Measurements from ENCODE around the gene PI4KB. TPM values are rescaled to one million over a fixed set of nuclear protein-coding genes. Genes with fewer than 3 reads are reported as not detected.

PI4KB gene
- total RNA-seq, 4 donors from 2014 or later = 93.1 to 110 (median 107) TPM

GRCh38 chr1:151292207-151293030, 34.8 kb downstream of the PI4KB start:
- H3K36me3 ChIP-seq = peaks cover 85 to 94% of the 10 kb centered on the region in 2 donors
- H3K27ac ChIP-seq = peak overlapping the region in 1 of 3 donors; percentile 43
- DNase-seq = no peak
- H3K4me1 ChIP-seq = peaks cover 0 to 3% of the 10 kb centered on the region in 2 donors
- H3K27me3 ChIP-seq = no peaks in the 10 kb centered on the region
- H3K9me3 ChIP-seq = no peaks in the 10 kb centered on the region
- WGBS, 2 donors = 89 to 90% methylated on average over 12 to 13 of the region's 13 CpGs
- TF ChIP-seq POLR2A (IDR thresholded peaks at IDR 0.05) = no peak
- TF ChIP-seq CTCF (IDR thresholded peaks at IDR 0.05) = no peak
- intact Hi-C loops (cut with DNase I) = no loop called here
- H3K4me3 ChIP-seq (replicated peaks in 1 of 3) = no peak overlapping the region

GRCh38 chr1:151290709-151291303, 36.4 kb downstream of the PI4KB start:
- intact Hi-C loops (cut with DNase I) = no loop called here
- Histone ChIP-seq H3K36me3 (peaks cover 83 to 93% of the 10 kb centered on the region in 2 donors), H3K4me1 (peaks cover 0 to 3% of the 10 kb centered on the region in 2 donors), H3K9me3 (no peaks in the 10 kb centered on the region), H3K27ac (peak overlapping the region in 1 of 3 donors; percentile 43), H3K27me3 (no peaks in the 10 kb centered on the region), H3K4me3 (replicated peaks in 1 of 3) (no peak overlapping the region)
- 88 to 93% methylated on average over 13 to 16 of the region's 19 CpGs for WGBS, 2 donors
- no peak for DNase-seq
- TF ChIP-seq POLR2A (IDR thresholded peaks at IDR 0.05) (no peak), CTCF (IDR thresholded peaks at IDR 0.05) (no peak)

DNA sequence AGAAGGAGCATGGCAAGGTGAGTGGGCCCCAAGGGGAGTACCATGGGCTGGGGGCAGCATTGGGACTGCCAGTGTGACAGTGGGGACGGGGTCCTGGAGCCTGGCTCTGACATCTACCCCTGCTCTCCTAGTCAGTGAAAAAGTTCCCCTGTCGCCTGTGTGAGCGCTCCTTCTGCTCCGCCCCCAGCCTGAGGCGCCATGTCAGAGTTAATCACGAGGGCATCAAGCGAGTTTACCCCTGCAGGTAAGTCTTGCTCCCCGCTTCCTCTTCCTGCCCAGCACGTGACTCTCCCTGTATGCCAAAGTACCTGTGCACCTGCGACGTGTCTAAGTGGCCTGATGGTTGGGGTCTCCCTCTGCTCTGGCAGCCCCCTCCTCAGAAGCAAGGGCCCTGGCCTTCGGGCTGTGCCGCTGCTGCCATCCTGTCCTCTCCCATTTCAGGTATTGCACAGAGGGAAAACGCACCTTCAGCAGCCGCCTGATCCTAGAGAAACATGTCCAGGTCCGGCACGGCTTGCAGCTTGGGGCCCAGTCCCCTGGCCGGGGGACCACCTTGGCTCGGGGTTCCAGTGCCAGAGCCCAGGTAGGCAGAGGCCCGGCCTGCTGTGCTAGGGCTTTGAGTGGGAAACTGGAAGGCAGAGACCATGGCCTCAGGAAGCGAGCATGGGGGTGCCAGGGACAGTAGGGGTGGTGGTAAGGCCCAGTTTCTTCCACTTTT, 37.1 kb downstream of the PI4KB start:
- H3K9me3 ChIP-seq = no peaks in the 10 kb centered on the region
- WGBS, 2 donors = 93 to 95% methylated on average over 16 to 20 of the region's 21 CpGs
- DNase-seq = no peak
- no peak overlapping the region for H3K4me3 ChIP-seq (replicated peaks in 1 of 3)
- TF ChIP-seq POLR2A (IDR thresholded peaks at IDR 0.05) = peak in 1 of 2 donors; percentile 8
- no peak for TF ChIP-seq CTCF (IDR thresholded peaks at IDR 0.05)
- H3K27me3 ChIP-seq = no peaks in the 10 kb centered on the region
- intact Hi-C loops (cut with DNase I) = no loop called here
- peaks cover 0 to 3% of the 10 kb centered on the region in 2 donors for H3K4me1 ChIP-seq
- no peak overlapping the region for H3K27ac ChIP-seq
- H3K36me3 ChIP-seq = peaks cover 77 to 87% of the 10 kb centered on the region in 2 donors

DNA sequence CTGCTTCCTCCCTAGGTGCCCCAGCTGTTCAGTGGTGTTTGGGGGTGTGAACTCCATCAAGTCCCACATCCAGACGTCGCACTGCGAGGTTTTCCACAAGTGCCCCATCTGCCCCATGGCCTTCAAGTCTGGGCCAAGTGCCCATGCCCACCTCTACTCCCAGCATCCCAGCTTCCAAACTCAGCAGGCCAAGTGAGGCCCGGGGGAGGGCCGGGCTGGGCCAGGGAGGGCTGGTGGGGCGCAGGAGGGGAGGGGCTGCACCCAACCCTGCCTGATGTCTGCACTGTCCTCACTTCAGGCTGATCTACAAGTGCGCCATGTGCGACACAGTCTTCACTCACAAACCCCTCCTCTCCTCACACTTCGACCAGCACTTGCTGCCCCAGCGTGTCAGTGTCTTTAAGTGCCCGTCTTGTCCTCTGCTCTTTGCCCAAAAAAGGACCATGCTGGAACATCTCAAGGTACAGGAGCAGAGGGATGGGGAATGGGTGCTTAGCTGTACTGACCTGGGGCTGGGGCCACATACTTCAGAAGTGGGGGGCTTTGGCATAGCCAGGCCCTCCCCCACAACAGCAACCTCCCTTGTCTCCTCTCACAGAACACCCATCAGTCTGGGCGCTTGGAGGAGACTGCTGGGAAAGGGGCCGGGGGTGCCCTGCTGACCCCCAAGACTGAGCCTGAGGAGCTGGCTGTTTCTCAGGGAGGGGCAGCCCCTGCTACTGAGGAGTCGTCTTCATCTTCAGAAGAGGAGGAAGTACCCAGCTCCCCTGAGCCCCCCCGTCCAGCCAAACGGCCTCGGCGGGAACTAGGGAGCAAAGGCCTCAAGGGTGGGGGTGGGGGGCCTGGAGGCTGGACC, 37.9 kb downstream of the PI4KB start:
- Histone ChIP-seq H3K9me3 (no peaks in the 10 kb centered on the region), H3K36me3 (peaks cover 72 to 78% of the 10 kb centered on the region in 2 donors), H3K27ac (no peak overlapping the region), H3K4me3 (replicated peaks in 1 of 3) (no peak overlapping the region), H3K27me3 (no peaks in the 10 kb centered on the region), H3K4me1 (peaks cover 0 to 3% of the 10 kb centered on the region in 2 donors)
- WGBS, 2 donors = 82 to 89% methylated on average over 12 to 18 of the region's 18 CpGs
- DNase-seq = no peak
- intact Hi-C loops (cut with DNase I) = no loop called here
- TF ChIP-seq POLR2A (IDR thresholded peaks at IDR 0.05) (no peak), CTCF (IDR thresholded peaks at IDR 0.05) (no peak)
